ENCODE results near the gene PRORP.

DNA sequence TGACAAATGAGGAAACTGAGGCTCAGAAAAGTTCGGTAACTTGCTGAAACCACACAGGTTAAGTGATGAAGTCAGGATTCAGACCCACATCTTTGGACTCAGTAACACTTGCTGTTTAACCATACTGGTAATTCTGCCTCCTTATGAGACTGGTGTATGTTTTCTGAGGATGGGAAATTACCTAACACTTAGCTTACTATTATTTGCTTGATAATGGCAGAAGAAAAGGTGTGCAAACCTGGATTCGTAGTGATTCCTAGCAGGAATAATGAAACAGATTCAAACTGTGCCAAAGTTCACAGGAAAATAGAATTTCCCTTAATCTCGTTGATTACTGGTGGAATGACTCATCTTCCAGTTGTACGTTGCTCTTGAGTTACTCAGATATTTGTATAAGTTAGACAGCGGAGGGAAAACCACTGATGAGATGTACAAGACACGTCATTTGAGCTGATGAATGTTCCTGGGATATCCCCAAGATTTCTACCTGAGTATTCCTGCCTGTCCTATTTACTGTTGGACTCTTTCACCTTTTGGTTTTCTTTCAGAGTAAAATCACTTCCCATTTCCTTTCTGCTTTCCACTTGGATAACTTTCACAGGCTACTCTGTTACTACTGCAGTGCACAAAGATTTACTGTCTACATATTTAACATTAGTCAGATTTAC lies 37.5 kb downstream of the PRORP start:
- TF ChIP-seq, protein P1, sequence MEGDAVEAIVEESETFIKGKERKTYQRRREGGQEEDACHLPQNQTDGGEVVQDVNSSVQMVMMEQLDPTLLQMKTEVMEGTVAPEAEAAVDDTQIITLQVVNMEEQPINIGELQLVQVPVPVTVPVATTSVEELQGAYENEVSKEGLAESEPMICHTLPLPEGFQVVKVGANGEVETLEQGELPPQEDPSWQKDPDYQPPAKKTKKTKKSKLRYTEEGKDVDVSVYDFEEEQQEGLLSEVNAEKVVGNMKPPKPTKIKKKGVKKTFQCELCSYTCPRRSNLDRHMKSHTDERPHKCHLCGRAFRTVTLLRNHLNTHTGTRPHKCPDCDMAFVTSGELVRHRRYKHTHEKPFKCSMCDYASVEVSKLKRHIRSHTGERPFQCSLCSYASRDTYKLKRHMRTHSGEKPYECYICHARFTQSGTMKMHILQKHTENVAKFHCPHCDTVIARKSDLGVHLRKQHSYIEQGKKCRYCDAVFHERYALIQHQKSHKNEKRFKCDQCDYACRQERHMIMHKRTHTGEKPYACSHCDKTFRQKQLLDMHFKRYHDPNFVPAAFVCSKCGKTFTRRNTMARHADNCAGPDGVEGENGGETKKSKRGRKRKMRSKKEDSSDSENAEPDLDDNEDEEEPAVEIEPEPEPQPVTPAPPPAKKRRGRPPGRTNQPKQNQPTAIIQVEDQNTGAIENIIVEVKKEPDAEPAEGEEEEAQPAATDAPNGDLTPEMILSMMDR (conservative IDR thresholded peaks at IDR 0.05): no peak
- no peak for TF ChIP-seq EZH2 (IDR thresholded peaks at IDR 0.05; ENCODE audit: low read depth)
